Heart right ventricle (tissue), 16 donors: ENCODE measurements around the gene LNX1. TPM values are rescaled to one million over a fixed set of nuclear protein-coding genes. Genes with fewer than 3 reads are reported as not detected.

Experiments used
- ATAC-seq, 8 donors: fragments of 200-7000 bp; cut with Tn5 transposase; one replicate each; pipeline ENCODE4 v1.9.1; 2020; ENCODE audit warnings: mild to moderate bottlenecking in 8 of 8, moderate library complexity in 8 of 8, moderate number of reproducible peaks in 1 of 8
- DNase-seq, 2 donors: peaks; one replicate each; pipeline ENCODE4 v3.0.0-alpha.2; 2020
- H3K27ac ChIP-seq, 10 donors: fragments of 200-600 bp; sonication (generic) in 2 of 10; one replicate each; pipeline versions ENCODE4 v1.5.0 to v1.8.0; 2020 to 2022; ENCODE audit warnings: mild to moderate bottlenecking in 3 of 10
- H3K27me3 ChIP-seq, 7 donors: fragments of 200-600 bp; one replicate each; pipeline ENCODE4 v1.8.0; 2021 to 2022; ENCODE audit warnings: mild to moderate bottlenecking in 2 of 7
- H3K36me3 ChIP-seq, 9 donors: fragments of 200-600 bp; sonication (generic) in 1 of 9; one replicate each; pipeline versions ENCODE4 v1.5.0 to v1.8.0; 2020 to 2022; ENCODE audit warnings: mild to moderate bottlenecking in 2 of 9
- H3K4me1 ChIP-seq, 9 donors: fragments of 200-600 bp; sonication (generic) in 1 of 9; one replicate each; pipeline versions ENCODE4 v1.5.0 to v1.8.0; 2020 to 2022; ENCODE audit warnings: mild to moderate bottlenecking in 4 of 9
- H3K4me3 ChIP-seq, 10 donors: fragments of 200-600 bp; sonication (generic) in 2 of 10; one replicate each; pipeline versions ENCODE4 v1.5.0 to v1.8.0; 2020 to 2022; ENCODE audit warnings: mild to moderate bottlenecking in 7 of 10, moderate library complexity in 2 of 10
- H3K9me3 ChIP-seq, 11 donors: fragments of 200-600 bp in 10 of 11; sonication (generic) in 2 of 11; one replicate each; pipeline versions ENCODE4 v1.5.0 to v1.8.0; 2013 to 2022; ENCODE audit warnings: mild to moderate bottlenecking in 2 of 11, control low read depth in 1 of 11, moderate library complexity in 1 of 11
- WGBS, 2 donors: extraction: QIAGEN DNeasy Blood & Tissue Kit; methylation state at CpG; one replicate each; pipeline ENCODE4 v1.1.7; 2013; ENCODE audit warnings: inconsistent platforms in 1 of 2; 5-methylcytosine and 5-hydroxymethylcytosine counted together
- intact Hi-C, 10 donors: fragments of 100-400 bp; cut with DNase I; formaldehyde crosslinking; loops; one replicate each; pipeline versions ENCODE4 v1.11.1 to v1.14.2; 2022
- polyA plus RNA-seq, 2 donors: library from polyadenylated mRNA; stranded (reverse); fragments of 200-250 nt; gene quantifications; one replicate each; pipeline ENCODE4 v1.2.3, GENCODE V29; 2013
- total RNA-seq, 10 donors: library from RNA; stranded (reverse); fragmentation: NEBNext Ultra II Directional in 3 of 10; extraction: Animal tissue kit (Norgen Biotek cat#: 25700) in 3 of 10; gene quantifications; one replicate each; pipeline versions ENCODE4 v1.2.1 to v1.2.4, GENCODE V29; 2021 to 2023
- TF ChIP-seq, protein P1 (sequence below), 9 donors: fragments of 200-600 bp; sonication (generic) in 2 of 9; IDR thresholded peaks; one replicate each; pipeline versions ENCODE4 v1.5.0 to v1.8.0; 2021 to 2022; ENCODE audit warnings: antibody characterized with exemption in 9 of 9, mild to moderate bottlenecking in 5 of 9, moderate library complexity in 1 of 9
- donor health status: Arrhythmogenic right ventricular cardiomyopathy.
- donor health status: ischemic (EF 13 %, LVEDD 7.1; RV severe dilation, severe dysfunction).
- donor health status: healthy with polysubstance abuse.
- donor health status: DM: no; HTN: yes; CAD: no.
- donor health status: DM: no; HTN: no; CAD: no.
- donor health status: ischemic (EF 25% LVEDD 6.9; RV normal size, moderate dysfunction).
- donor health status: ischemic (EF 25% LVEDD 5.7; RV mildly dilated, moderate dysfunction).
- donor health status: healthy.
- donor health status: DM: yes; HTN: yes; CAD: no.
- donor health status: Ischemic cardiomyopathy.
- donor health status: ischemic (EF 35%, LVEDD 5.7; RV mildly dilated, moderate dysfunction).
- donor health status: nonischemic (EF 11% LVEDD 7.7; RV severe dilation, severe dysfunction).
- donor health status: DM: yes; HTN: yes; CAD: no.
- donor health status: PGD.
- donor health status: ischemic (EF 29% LVEDD 5.4; RV normal size, mild dysfunction).
- donor health status: nonischemic (EF 23%, LVEDD 6.1; RV moderate dilation, normal function).

The LNX1 gene
- total and polyA plus RNA-seq, 12 donors, result 2.0 to 16.1 (median 5.6) TPM

DNA sequence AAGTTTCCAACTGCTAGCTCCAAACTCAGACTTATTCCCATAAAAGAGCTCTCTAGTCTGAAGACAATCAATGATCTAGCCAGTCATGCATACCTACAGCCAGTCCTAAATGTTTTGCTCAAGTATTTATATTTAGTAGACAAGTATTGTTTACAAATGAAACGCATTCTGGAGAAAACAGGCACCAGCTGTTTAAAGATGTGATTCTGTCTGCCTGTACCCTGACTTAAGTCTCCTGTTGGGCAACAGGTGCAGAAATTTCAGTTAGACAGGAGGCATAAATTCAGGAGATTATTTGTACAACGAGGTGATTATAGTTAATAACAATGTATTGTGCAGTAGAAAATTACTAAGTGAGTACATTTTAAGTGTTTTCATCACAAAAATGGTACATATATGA lies 28.9 kb downstream of the LNX1 start:
- Histone ChIP-seq H3K27ac (no peak overlapping the region), H3K4me3 (no peak overlapping the region), H3K36me3 (no peaks in the 10 kb centered on the region), H3K27me3 (no peaks in the 10 kb centered on the region), H3K9me3 (no peaks in the 10 kb centered on the region), H3K4me1 (peaks cover 0 to 21% (median 16%) of the 10 kb centered on the region in 9 donors)
- DNase-seq (no peak), ATAC-seq (no peak)
- intact Hi-C loops, result no loop called here
- TF ChIP-seq, protein P1, sequence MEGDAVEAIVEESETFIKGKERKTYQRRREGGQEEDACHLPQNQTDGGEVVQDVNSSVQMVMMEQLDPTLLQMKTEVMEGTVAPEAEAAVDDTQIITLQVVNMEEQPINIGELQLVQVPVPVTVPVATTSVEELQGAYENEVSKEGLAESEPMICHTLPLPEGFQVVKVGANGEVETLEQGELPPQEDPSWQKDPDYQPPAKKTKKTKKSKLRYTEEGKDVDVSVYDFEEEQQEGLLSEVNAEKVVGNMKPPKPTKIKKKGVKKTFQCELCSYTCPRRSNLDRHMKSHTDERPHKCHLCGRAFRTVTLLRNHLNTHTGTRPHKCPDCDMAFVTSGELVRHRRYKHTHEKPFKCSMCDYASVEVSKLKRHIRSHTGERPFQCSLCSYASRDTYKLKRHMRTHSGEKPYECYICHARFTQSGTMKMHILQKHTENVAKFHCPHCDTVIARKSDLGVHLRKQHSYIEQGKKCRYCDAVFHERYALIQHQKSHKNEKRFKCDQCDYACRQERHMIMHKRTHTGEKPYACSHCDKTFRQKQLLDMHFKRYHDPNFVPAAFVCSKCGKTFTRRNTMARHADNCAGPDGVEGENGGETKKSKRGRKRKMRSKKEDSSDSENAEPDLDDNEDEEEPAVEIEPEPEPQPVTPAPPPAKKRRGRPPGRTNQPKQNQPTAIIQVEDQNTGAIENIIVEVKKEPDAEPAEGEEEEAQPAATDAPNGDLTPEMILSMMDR (IDR thresholded peaks at IDR 0.05), result no peak
- 74 to 89% methylated on average over 2 of the region's 2 CpGs for WGBS, 2 donors

DNA sequence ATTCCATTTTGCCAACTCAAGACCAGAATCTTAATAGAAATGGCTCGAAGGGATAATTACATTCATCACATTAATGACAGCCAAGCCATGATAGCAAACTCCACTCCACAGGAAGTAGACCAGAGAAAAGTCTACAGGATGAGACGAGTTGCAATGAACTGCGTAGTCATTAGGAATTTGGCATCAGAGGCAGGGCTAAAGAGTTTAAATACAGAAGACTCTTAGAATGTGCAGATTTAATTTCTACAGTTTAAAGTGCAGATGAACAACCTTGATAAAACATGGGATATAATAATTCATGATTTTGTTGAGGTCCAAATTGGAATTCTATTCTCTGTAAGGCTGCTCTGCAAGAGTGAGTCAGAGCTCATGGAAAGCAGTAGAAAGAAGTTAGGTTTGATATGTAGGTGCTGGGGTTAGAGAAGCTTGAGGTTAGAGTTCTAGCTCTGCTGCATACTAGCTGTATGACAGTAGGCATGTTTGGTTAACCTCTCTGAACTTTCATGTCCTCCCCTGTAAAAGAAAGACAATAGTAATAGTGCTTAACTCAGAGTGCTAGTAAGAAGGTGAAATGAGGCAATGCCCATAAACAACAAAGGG lies 32.2 kb downstream of the LNX1 start:
- no peak for ATAC-seq
- H3K4me1 ChIP-seq, result peaks cover 0 to 33% (median 26%) of the 10 kb centered on the region in 9 donors
- DNase-seq, result no peak
- WGBS, 2 donors, result 62 to 69% methylated on average over 3 of the region's 3 CpGs
- TF ChIP-seq, protein P1 (IDR thresholded peaks at IDR 0.05), result no peak
- H3K9me3 ChIP-seq, result no peaks in the 10 kb centered on the region
- H3K36me3 ChIP-seq, result no peaks in the 10 kb centered on the region
- no peak overlapping the region for H3K4me3 ChIP-seq
- H3K27ac ChIP-seq, result peak overlapping the region in 1 of 10 donors; percentile 3
- no peaks in the 10 kb centered on the region for H3K27me3 ChIP-seq
- intact Hi-C loops, result no loop called here

GRCh38 chr4:53558065-53558801 lies 33.1 kb downstream of the LNX1 start:
- peak in 7 of 8 donors; percentile 41 to 74 (median 57) for ATAC-seq
- intact Hi-C loops, result no loop called here
- Histone ChIP-seq H3K4me3 (no peak overlapping the region), H3K27ac (peak overlapping the region in 5 of 10 donors; percentile 2 to 44 (median 7)), H3K36me3 (no peaks in the 10 kb centered on the region), H3K9me3 (no peaks in the 10 kb centered on the region), H3K27me3 (no peaks in the 10 kb centered on the region), H3K4me1 (peaks cover 0 to 35% (median 26%) of the 10 kb centered on the region in 9 donors)
- WGBS, 2 donors, result 57 to 72% methylated on average over 12 of the region's 12 CpGs
- no peak for DNase-seq
- TF ChIP-seq, protein P1 (IDR thresholded peaks at IDR 0.05), result no peak

GRCh38 chr4:53557669-53558064 lies 33.6 kb downstream of the LNX1 start:
- peak overlapping the region in 4 of 10 donors; percentile 2 to 44 (median 16) for H3K27ac ChIP-seq
- intact Hi-C loops, result no loop called here
- 50 to 52% methylated on average over 5 of the region's 5 CpGs for WGBS, 2 donors

More at GRCh38 chr4:53557669-53558064, 33.6 kb downstream of the LNX1 start:
- Histone ChIP-seq H3K27me3 (no peaks in the 10 kb centered on the region), H3K9me3 (no peaks in the 10 kb centered on the region), H3K36me3 (no peaks in the 10 kb centered on the region), H3K4me1 (peaks cover 0 to 35% (median 26%) of the 10 kb centered on the region in 9 donors), H3K4me3 (no peak overlapping the region)
- ATAC-seq (peak in 2 of 8 donors; percentile 15 to 22), DNase-seq (no peak)
- TF ChIP-seq, protein P1 (IDR thresholded peaks at IDR 0.05), result no peak
